C4-2B (cell line): ENCODE measurements around the gene ORC3.

ENCODE experiments used
- ZFX ChIP-seq: fragments of 450-650 bp; IDR thresholded peaks from 2 replicates; pipeline ENCODE4 v1.6.1; 2017
- TF ChIP-seq, protein P1 (sequence below): fragments of 450-650 bp; conservative IDR thresholded peaks from 2 replicates; pipeline ENCODE4 v1.5.1; 2017; ENCODE audit warnings: mild to moderate bottlenecking

- TF ChIP-seq, protein P1, sequence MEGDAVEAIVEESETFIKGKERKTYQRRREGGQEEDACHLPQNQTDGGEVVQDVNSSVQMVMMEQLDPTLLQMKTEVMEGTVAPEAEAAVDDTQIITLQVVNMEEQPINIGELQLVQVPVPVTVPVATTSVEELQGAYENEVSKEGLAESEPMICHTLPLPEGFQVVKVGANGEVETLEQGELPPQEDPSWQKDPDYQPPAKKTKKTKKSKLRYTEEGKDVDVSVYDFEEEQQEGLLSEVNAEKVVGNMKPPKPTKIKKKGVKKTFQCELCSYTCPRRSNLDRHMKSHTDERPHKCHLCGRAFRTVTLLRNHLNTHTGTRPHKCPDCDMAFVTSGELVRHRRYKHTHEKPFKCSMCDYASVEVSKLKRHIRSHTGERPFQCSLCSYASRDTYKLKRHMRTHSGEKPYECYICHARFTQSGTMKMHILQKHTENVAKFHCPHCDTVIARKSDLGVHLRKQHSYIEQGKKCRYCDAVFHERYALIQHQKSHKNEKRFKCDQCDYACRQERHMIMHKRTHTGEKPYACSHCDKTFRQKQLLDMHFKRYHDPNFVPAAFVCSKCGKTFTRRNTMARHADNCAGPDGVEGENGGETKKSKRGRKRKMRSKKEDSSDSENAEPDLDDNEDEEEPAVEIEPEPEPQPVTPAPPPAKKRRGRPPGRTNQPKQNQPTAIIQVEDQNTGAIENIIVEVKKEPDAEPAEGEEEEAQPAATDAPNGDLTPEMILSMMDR: no peak
- TF ChIP-seq ZFX: no peak
These were observed 64.2 kb downstream of the ORC3 start for GRCh38 chr6:87654122-87654521.
